ENCODE data around the gene CHCHD1. TPM values are rescaled to one million over a fixed set of nuclear protein-coding genes. Genes with fewer than 3 reads are reported as not detected.

The CHCHD1 gene
- polyA plus RNA-seq, 3 donors, result 15.0 to 85.0 (median 72.3) TPM

DNA sequence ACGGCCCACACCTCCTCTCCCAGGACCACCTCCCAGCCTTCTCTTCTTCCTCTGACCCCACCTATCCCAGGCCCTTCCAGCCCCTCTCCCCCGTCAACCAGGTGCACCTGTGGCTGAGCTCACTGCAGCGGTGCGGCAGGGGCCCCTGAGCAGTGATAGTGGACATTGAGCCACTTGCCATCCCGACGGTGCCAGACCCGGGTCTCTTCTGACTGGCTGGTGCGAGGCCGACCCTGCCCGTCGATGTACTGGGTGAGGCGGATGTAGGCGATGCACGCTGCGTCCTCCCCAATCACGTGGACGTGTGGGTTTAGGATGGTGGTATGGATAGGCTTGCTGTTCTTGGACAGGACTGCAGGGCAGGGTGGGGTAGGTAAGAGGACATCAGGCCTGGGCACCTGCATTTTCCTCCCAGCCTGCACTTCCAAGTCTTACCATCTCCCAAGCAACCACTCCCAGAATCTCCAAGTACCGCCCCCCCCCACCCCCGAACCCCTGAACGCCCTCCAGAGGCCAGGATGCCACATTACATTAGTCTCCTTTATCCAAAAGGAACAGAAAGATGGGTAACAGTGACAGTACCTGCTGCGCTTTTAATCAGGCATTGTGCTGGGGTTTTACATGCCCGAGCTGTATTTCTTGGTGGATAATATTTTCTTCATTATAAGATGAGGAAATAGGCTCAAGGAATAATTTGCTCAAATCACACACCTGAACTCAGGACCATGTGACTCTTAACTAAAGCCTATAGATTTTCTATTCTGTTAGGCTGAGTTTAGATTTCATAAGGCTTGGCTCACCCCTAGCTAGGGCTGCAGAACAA is 33.3 kb downstream of the CHCHD1 start:
- no peak for DNase-seq
- no peak overlapping the region for H3K9ac ChIP-seq (ENCODE audit: insufficient read depth, low read length, poor library complexity, severe bottlenecking)
- intact Hi-C loops (cut with micrococcal nuclease), result loop anchor here in 1 of 2 donors (5.0 kb wide), 1 partner anchor 62 kb away; no protein-coding TSS in a partner anchor
- H3K4me1 Mint-ChIP-seq, result peaks cover 56% of the 10 kb centered on the region
- H3K36me3 ChIP-seq (replicated peaks in 1 of 2; ENCODE audit: control insufficient read depth in 1 of 2, insufficient read depth in 2 of 2, low read length in 2 of 2), result peaks cover 23 to 34% of the 10 kb centered on the region in 2 donors
- H3K4me3 Mint-ChIP-seq, result no peak overlapping the region
- no peak overlapping the region for H3K4me3 ChIP-seq (replicated peaks in 1 of 3; ENCODE audit: low read depth in 2 of 3, low read length in 3 of 3)
- TF ChIP-seq, protein P1, sequence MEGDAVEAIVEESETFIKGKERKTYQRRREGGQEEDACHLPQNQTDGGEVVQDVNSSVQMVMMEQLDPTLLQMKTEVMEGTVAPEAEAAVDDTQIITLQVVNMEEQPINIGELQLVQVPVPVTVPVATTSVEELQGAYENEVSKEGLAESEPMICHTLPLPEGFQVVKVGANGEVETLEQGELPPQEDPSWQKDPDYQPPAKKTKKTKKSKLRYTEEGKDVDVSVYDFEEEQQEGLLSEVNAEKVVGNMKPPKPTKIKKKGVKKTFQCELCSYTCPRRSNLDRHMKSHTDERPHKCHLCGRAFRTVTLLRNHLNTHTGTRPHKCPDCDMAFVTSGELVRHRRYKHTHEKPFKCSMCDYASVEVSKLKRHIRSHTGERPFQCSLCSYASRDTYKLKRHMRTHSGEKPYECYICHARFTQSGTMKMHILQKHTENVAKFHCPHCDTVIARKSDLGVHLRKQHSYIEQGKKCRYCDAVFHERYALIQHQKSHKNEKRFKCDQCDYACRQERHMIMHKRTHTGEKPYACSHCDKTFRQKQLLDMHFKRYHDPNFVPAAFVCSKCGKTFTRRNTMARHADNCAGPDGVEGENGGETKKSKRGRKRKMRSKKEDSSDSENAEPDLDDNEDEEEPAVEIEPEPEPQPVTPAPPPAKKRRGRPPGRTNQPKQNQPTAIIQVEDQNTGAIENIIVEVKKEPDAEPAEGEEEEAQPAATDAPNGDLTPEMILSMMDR (IDR thresholded peaks at IDR 0.05), result peak; percentile 48
- H3K79me2 ChIP-seq (ENCODE audit: insufficient read depth, low read length), result peaks cover 14% of the 10 kb centered on the region
- H3K27me3 ChIP-seq (ENCODE audit: control insufficient read depth in 2 of 2, insufficient read depth in 2 of 2, low read length in 2 of 2), result no peaks in the 10 kb centered on the region
- H3K4me2 ChIP-seq (replicated peaks; ENCODE audit: extremely low read depth, low read length, poor library complexity, severe bottlenecking), result no peak overlapping the region
- H3K36me3 Mint-ChIP-seq, result peaks cover 33 to 49% of the 10 kb centered on the region in 2 donors
- WGBS (ENCODE audit: insufficient coverage), result 97% methylated on average over 12 of the region's 22 CpGs
- peaks cover 56 to 59% of the 10 kb centered on the region in 2 donors for H3K4me1 ChIP-seq (ENCODE audit: control insufficient read depth in 1 of 2, insufficient read depth in 2 of 2, low read length in 2 of 2)
- no peak overlapping the region for H2AFZ ChIP-seq (ENCODE audit: insufficient read depth, low read depth, low read length, poor library complexity, severe bottlenecking)
- no peak overlapping the region for H3K27ac ChIP-seq (ENCODE audit: low read depth in 1 of 2, low read length in 2 of 2)
- H3K9me3 Mint-ChIP-seq, result no peaks in the 10 kb centered on the region
- H3K9me3 ChIP-seq (replicated peaks in 1 of 2; ENCODE audit: control insufficient read depth in 1 of 2, insufficient read depth in 1 of 2, low read length in 2 of 2), result no peaks in the 10 kb centered on the region
- H3K27ac Mint-ChIP-seq, result peak overlapping the region in 1 of 7 donors; percentile 92
- peaks cover 0 to 4% (median 0%) of the 10 kb centered on the region in 3 donors for H3K27me3 Mint-ChIP-seq (ENCODE audit: low read depth in 3 of 3)
- no peaks in the 10 kb centered on the region for H4K20me1 ChIP-seq (ENCODE audit: insufficient read depth, low read length)

DNA sequence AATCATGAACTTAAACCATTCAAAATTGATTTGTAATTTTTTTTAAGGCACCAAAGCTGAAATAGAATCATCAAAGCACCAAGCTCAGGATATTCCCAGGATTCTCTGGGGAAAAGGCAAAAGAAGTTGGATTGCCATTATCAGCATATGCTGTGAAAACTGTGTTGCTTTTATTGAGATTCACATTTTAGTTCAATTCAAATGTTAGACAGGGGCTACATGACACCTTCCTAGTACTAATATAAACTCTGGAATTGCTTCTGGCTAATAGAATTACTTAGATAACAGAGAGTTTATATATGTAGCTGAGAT is 33.8 kb downstream of the CHCHD1 start:
- H3K36me3 Mint-ChIP-seq, result peaks cover 33 to 49% of the 10 kb centered on the region in 2 donors
- H3K27ac Mint-ChIP-seq, result peak overlapping the region in 6 of 7 donors; percentile 75 to 92 (median 82)
- Histone ChIP-seq H3K4me3 (replicated peaks in 1 of 3; ENCODE audit: low read depth in 2 of 3, low read length in 3 of 3) (peak overlapping the region in 1 of 3 experiments; percentile 46), H3K79me2 (ENCODE audit: insufficient read depth, low read length) (peaks cover 9% of the 10 kb centered on the region), H4K20me1 (ENCODE audit: insufficient read depth, low read length) (no peaks in the 10 kb centered on the region), H3K27me3 (ENCODE audit: control insufficient read depth in 2 of 2, insufficient read depth in 2 of 2, low read length in 2 of 2) (no peaks in the 10 kb centered on the region), H3K9ac (ENCODE audit: insufficient read depth, low read length, poor library complexity, severe bottlenecking) (no peak overlapping the region), H3K9me3 (replicated peaks in 1 of 2; ENCODE audit: control insufficient read depth in 1 of 2, insufficient read depth in 1 of 2, low read length in 2 of 2) (no peaks in the 10 kb centered on the region), H3K4me1 (ENCODE audit: control insufficient read depth in 1 of 2, insufficient read depth in 2 of 2, low read length in 2 of 2) (peaks cover 51 to 55% of the 10 kb centered on the region in 2 donors), H2AFZ (ENCODE audit: insufficient read depth, low read depth, low read length, poor library complexity, severe bottlenecking) (no peak overlapping the region), H3K27ac (ENCODE audit: low read depth in 1 of 2, low read length in 2 of 2) (peak overlapping the region in 1 of 2 donors; percentile 66), H3K36me3 (replicated peaks in 1 of 2; ENCODE audit: control insufficient read depth in 1 of 2, insufficient read depth in 2 of 2, low read length in 2 of 2) (peaks cover 23 to 34% of the 10 kb centered on the region in 2 donors), H3K4me2 (replicated peaks; ENCODE audit: extremely low read depth, low read length, poor library complexity, severe bottlenecking) (peak overlapping the region; percentile 66)
- H3K27me3 Mint-ChIP-seq (ENCODE audit: low read depth in 3 of 3), result peaks cover 0 to 4% (median 0%) of the 10 kb centered on the region in 3 donors
- peaks cover 52% of the 10 kb centered on the region for H3K4me1 Mint-ChIP-seq
- TF ChIP-seq, protein P1 (IDR thresholded peaks at IDR 0.05), result no peak
- H3K9me3 Mint-ChIP-seq, result no peaks in the 10 kb centered on the region
- intact Hi-C loops (cut with micrococcal nuclease), result no loop called here
- no peak for DNase-seq
- H3K4me3 Mint-ChIP-seq, result peak overlapping the region; percentile 9 to 75
